Liver (tissue), 9 donors: Measurements from ENCODE around the gene SRSF6. TPM values are rescaled to one million over a fixed set of nuclear protein-coding genes. Genes with fewer than 3 reads are reported as not detected.

Source experiments
- DNase-seq: peaks from one replicate; pipeline ENCODE4 v3.0.0-alpha.2; 2017; ENCODE audit warnings: low spot score
- H3K27ac ChIP-seq, 2 donors: one replicate each; pipeline ENCODE4 v1.7.0; 2013; ENCODE audit warnings: inconsistent platforms in 2 of 2, low read length in 2 of 2, control low read depth in 1 of 2, low read depth in 1 of 2, mild to moderate bottlenecking in 1 of 2
- H3K27me3 ChIP-seq, 4 donors: one replicate each; pipeline versions ENCODE4 v1.6.1 to v1.7.0; 2013; ENCODE audit warnings: low read length in 3 of 4, inconsistent platforms in 1 of 4, mild to moderate bottlenecking in 1 of 4, moderate library complexity in 1 of 4; ENCODE audit not compliant: control insufficient read depth in 4 of 4, insufficient read depth in 4 of 4
- H3K36me3 ChIP-seq, 4 donors: one replicate each; pipeline versions ENCODE4 v1.6.1 to v1.7.0; 2013; ENCODE audit warnings: low read length in 3 of 4, mild to moderate bottlenecking in 3 of 4, low read depth in 1 of 4, moderate library complexity in 1 of 4; ENCODE audit not compliant: control insufficient read depth in 4 of 4, insufficient read depth in 3 of 4
- H3K4me1 ChIP-seq, 4 donors: one replicate each; pipeline versions ENCODE4 v1.6.1 to v1.7.0; 2013; ENCODE audit warnings: low read length in 3 of 4, mild to moderate bottlenecking in 3 of 4, moderate library complexity in 1 of 4; ENCODE audit not compliant: control insufficient read depth in 4 of 4, insufficient read depth in 4 of 4
- H3K4me3 ChIP-seq, 3 donors: one replicate each; pipeline versions ENCODE4 v1.6.1 to v1.7.0; 2013; ENCODE audit warnings: low read length in 3 of 3, control low read depth in 1 of 3, low read depth in 1 of 3, mild to moderate bottlenecking in 1 of 3
- H3K9ac ChIP-seq, 2 donors: one replicate each; pipeline ENCODE4 v1.7.0; 2013; ENCODE audit warnings: low read length in 2 of 2, mild to moderate bottlenecking in 2 of 2, moderate library complexity in 2 of 2, control low read depth in 1 of 2, low read depth in 1 of 2
- H3K9me3 ChIP-seq, 4 donors: one replicate each; pipeline versions ENCODE4 v1.6.1 to v1.7.0; 2013; ENCODE audit warnings: low read length in 3 of 4; ENCODE audit not compliant: control insufficient read depth in 4 of 4
- ATF3 ChIP-seq: IDR thresholded peaks from 2 replicates; pipeline ENCODE4 v1.6.1; 2016; ENCODE audit warnings: antibody characterized with exemption
- EGR1 ChIP-seq, 2 donors: IDR thresholded peaks; 2 replicates each; pipeline ENCODE4 v1.6.1; 2016 to 2018; ENCODE audit warnings: antibody characterized with exemption in 2 of 2, low read depth in 2 of 2
- FOXA1 ChIP-seq: IDR thresholded peaks from 2 replicates; pipeline ENCODE4 v1.6.1; 2016; ENCODE audit warnings: antibody characterized with exemption
- GABPA ChIP-seq, 2 donors: IDR thresholded peaks in 1 of 2; conservative IDR thresholded peaks in 1 of 2; 2 replicates each; pipeline ENCODE4 v1.6.1; 2016; ENCODE audit warnings: antibody characterized with exemption in 2 of 2, mild to moderate bottlenecking in 1 of 2, moderate library complexity in 1 of 2
- HNF4A ChIP-seq, 2 donors: conservative IDR thresholded peaks; 2 replicates each; pipeline ENCODE4 v1.6.1; 2016; ENCODE audit warnings: antibody characterized with exemption in 2 of 2, mild to moderate bottlenecking in 2 of 2
- HNF4G ChIP-seq: IDR thresholded peaks from 2 replicates; pipeline ENCODE4 v1.6.1; 2016; ENCODE audit warnings: antibody characterized with exemption
- JUND ChIP-seq, 2 donors: IDR thresholded peaks; 2 replicates each; pipeline ENCODE4 v1.6.1; 2016; ENCODE audit warnings: antibody characterized with exemption in 2 of 2
- NR2F2 ChIP-seq: IDR thresholded peaks from 2 replicates; pipeline ENCODE4 v1.6.1; 2016; ENCODE audit warnings: antibody characterized with exemption
- RAD21 ChIP-seq, 2 donors: IDR thresholded peaks; 2 replicates each; pipeline ENCODE4 v1.6.1; 2016; ENCODE audit warnings: antibody characterized with exemption in 2 of 2, mild to moderate bottlenecking in 2 of 2
- REST ChIP-seq: IDR thresholded peaks from 2 replicates; pipeline ENCODE4 v1.6.1; 2016; ENCODE audit warnings: antibody characterized with exemption, mild to moderate bottlenecking
- RXRA ChIP-seq, 2 donors: IDR thresholded peaks; 2 replicates each; pipeline ENCODE4 v1.6.1; 2017 to 2018; ENCODE audit warnings: antibody characterized with exemption in 2 of 2, mild to moderate bottlenecking in 1 of 2
- SP1 ChIP-seq: IDR thresholded peaks from 2 replicates; pipeline ENCODE4 v1.6.1; 2018; ENCODE audit warnings: antibody characterized with exemption, mild to moderate bottlenecking
- TAF1 ChIP-seq: conservative IDR thresholded peaks from 2 replicates; pipeline ENCODE4 v1.6.1; 2016; ENCODE audit warnings: antibody characterized with exemption, mild to moderate bottlenecking
- YY1 ChIP-seq: IDR thresholded peaks from 2 replicates; pipeline ENCODE4 v1.6.1; 2016; ENCODE audit warnings: antibody characterized with exemption, mild to moderate bottlenecking
- ZBTB33 ChIP-seq: IDR thresholded peaks from 2 replicates; pipeline ENCODE4 v1.6.1; 2016; ENCODE audit warnings: antibody characterized with exemption
- WGBS: extraction: QIAGEN DNeasy Blood & Tissue Kit; methylation state at CpG from one replicate; pipeline ENCODE4 v1.1.7; 2013; 5-methylcytosine and 5-hydroxymethylcytosine counted together
- polyA plus RNA-seq, 2 donors: library from polyadenylated mRNA; stranded (reverse) in 1 of 2; unstranded in 1 of 2; fragments of 200-250 nt in 1 of 2; fragments of >200 nt in 1 of 2; fragmentation: Nextera tagmentation in 1 of 2; extraction: Ambion mirVana in 1 of 2; gene quantifications; one replicate each; pipeline versions ENCODE4 v1.2.1 to v1.2.3, GENCODE V29; 2013 to 2015
- total RNA-seq, 2 donors: library from RNA; depleted of rRNA; stranded (reverse); fragments of >200 nt; gene quantifications; one replicate each; pipeline ENCODE4 v1.2.3, GENCODE V29; 2014
- donor health status: healthy.
- donor health status: healthy.
- donor health status: healthy.
- donor health status: healthy.
- donor health status: healthy.

Gene SRSF6
- total and polyA plus RNA-seq, 4 donors = 33.8 to 47.5 (median 41.1) TPM

DNA sequence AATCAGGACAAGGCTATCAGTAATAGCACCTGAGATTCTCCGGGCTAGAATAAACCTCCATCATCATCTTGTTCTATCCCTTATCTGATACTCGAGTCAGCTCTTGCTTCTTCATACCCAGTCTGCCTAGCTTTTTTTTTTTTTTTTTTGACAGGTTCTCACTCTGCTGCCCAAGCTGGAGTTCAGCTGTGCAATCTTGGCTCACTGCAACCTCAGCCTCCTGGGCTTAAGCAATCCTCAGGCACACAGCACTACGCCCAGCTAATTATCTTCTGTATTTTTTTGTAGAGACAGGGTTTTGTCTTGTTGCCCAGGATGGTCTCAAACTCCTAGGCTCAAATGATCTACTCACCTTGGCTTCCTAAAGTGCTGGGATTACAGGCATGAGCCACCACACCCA, 19.5 kb downstream of the SRSF6 start (continued):
- TF ChIP-seq REST (no peak), ATF3 (no peak)

DNA sequence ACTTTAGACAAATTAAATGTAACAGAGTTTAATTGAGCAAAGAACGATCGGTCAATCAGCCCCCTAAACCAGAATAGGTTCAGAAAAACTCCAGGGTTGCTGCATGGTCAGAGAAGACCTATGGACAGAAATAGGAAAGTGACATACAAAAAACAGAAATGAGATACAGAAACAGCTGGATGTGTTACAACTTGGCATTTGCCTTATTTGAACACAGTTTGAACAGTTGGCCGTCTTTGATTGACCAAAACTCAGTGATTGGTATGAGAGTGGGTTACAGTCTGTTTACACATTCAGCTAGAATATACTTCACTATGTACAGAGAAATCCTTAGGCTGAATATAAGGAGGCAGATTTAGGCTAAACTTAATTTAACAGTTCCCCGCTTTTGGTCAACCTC, 19.9 kb downstream of the SRSF6 start:
- WGBS = 77% methylated on average over 4 of the region's 4 CpGs
- TF ChIP-seq EGR1 (IDR thresholded peaks at IDR 0.05; ENCODE audit: low read depth in 2 of 2) = no peak
- no peak for TF ChIP-seq SP1
- TF ChIP-seq ZBTB33 = no peak
- no peak for TF ChIP-seq RAD21 (IDR thresholded peaks at IDR 0.05)
- TF ChIP-seq REST = no peak
- TF ChIP-seq TAF1 = no peak
- TF ChIP-seq HNF4A (conservative IDR thresholded peaks at IDR 0.05) = no peak
- no peak for TF ChIP-seq YY1
- no peak for TF ChIP-seq RXRA (IDR thresholded peaks at IDR 0.05)
- no peak for TF ChIP-seq ATF3
- TF ChIP-seq HNF4G = no peak
- TF ChIP-seq GABPA (IDR thresholded peaks at IDR 0.05 in 1 of 2, conservative IDR thresholded peaks at IDR 0.05 in 1 of 2) = no peak
- no peak for TF ChIP-seq NR2F2
- no peak for TF ChIP-seq FOXA1
- no peak for TF ChIP-seq JUND (IDR thresholded peaks at IDR 0.05)
- DNase-seq = no peak
- Histone ChIP-seq H3K9ac (no peak overlapping the region), H3K27ac (no peak overlapping the region), H3K27me3 (no peaks in the 10 kb centered on the region), H3K9me3 (no peaks in the 10 kb centered on the region), H3K36me3 (no peaks in the 10 kb centered on the region), H3K4me3 (no peak overlapping the region), H3K4me1 (peaks cover 0 to 10% (median 5%) of the 10 kb centered on the region in 4 donors)
